Left renal pelvis (tissue), 4 donors: ENCODE data around the gene PTPN11. TPM values are rescaled to one million over a fixed set of nuclear protein-coding genes. Genes with fewer than 3 reads are reported as not detected.
"Not testable (repeated sequence)": the region's sequence is repeated elsewhere in the genome, so short reads cannot be mapped to it uniquely, and the experiment has no call there.

Experiments
- DNase-seq, 4 donors: peaks; one replicate each; pipeline ENCODE4 v3.0.0-alpha.2; 2013; ENCODE audit warnings: low read depth in 4 of 4, low spot score in 3 of 4
- polyA plus RNA-seq, 4 donors: library from polyadenylated mRNA; unstranded; fragments of 120-200 nt; gene quantifications; one replicate each; pipeline ENCODE4 v1.2.1, GENCODE V29; 2013; ENCODE audit not compliant: insufficient read length in 4 of 4

Gene PTPN11
- polyA plus RNA-seq, 4 donors: 66.2 to 95.4 (median 78.4) TPM

DNA sequence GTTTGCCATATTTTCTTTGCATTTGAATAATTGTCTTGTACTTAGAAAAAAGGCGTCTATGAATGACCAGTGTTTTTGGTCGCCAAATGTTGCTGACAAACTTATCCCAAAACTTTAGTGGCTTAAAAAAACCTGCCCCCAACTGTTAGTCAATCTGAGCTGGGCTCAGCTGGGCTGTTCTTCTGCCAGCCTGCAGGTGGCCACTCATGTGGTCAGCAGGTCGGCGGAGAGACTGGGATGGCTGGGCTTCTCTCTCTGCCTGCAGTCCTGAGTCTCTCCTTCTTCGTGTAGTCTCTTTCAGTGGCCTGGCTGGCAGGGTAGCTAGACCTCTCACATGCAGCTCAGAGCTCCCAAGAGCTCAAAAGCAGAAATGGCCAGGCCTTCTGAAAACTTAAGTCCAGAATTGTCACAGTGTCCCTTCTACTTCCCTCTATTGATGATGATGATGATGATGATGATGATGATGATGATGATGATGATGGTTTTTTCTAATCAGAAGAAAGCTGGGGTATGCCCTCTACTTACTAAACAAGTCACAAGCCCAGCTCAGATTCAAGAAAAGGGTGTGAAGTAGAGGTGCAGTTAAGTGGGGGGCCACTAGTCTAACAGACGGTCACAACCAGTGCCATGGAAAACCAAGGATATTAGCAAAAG lies 87.9 kb downstream of the PTPN11 start:
- no peak for DNase-seq

DNA sequence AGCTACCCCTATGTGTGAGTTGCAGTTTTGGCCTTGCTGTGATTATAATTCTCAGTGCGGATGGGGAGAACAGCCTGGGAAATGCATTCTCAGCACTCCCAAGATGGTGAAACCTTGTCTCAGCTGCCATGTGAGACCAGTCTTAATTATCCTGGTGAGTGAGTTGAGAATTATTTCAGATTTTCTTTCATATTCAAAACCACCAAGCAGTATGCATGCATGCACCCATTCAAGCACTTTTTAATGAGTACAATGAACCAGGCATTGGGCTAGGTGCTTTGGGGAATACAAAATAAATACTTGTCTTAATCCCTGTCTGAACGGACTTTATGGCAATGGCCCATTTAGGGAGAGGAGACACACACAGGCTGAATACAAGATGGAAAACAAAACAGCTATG lies 94.7 kb downstream of the PTPN11 start:
- DNase-seq: no peak

DNA sequence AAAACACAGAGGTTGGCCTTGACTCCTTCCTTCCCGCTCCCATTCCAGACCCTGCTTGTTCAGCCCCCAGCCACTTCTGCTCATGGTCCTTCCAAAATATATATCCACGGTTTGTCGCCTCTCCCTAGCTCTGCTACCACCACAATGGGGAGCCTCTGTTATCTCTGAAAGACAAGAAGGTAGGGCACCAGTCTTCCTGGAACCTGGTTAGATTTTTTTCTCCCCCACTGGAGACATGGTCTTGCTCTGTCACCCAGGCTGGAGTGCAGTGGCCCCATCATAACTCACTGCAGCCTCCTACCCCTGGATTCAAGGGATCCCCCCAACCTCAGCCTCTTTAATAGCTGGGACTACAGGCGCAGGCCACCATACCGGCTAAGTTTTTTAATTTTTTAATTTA lies 95.7 kb downstream of the PTPN11 start:
- DNase-seq: no peak

DNA sequence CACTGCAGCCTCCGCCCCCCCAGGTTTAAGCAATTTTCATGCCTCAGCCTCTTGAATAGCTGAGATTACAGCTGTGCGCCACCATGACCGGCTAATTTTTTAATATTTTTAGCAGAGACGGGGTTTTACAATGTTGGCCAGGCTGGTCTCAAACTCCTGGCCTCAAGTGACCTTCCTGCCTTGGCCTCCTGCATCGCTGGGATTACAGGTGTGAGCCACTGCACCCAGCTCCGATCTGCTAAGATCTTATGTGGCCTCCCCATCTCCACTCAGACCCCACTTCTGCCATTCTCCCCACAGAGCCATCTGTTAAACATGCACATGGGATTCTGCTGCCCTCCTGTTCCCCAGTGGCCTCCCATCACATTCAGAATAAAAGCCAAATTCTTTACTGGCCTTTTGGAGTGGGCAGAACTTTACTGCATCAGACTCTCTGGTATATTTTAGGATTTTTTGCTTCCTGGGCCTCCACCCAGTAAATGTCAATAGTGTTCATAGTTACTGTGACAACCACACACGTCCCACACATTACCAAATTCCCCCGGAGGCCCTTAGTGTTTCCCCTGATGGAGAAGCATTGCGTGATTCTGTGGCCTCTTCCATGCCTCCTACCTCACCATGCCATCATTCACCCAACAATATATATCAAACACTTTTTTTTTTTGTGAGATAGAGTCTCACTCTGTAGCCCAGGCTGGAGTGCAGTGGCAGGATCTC lies 96.3 kb downstream of the PTPN11 start:
- no peak for DNase-seq

DNA sequence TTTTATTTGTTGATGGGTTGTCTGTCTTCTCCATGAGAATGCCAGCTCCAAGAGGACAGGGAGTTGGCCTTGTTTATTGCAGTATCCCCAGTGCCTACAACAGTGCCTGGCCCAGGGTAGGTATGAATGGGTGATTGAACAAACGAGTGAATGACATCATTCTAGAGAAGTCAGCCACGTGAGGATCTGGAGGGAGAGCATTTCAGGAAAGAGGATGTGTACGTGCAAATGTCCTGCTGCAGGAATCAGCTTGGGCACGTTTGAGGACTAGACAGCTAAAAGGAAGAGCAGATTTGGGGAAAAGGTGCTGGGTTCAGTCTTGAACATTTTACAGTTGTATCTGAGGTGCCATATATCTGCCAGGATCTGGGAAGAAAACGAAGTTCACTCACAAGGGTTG lies 97.1 kb downstream of the PTPN11 start:
- no peak for DNase-seq

DNA sequence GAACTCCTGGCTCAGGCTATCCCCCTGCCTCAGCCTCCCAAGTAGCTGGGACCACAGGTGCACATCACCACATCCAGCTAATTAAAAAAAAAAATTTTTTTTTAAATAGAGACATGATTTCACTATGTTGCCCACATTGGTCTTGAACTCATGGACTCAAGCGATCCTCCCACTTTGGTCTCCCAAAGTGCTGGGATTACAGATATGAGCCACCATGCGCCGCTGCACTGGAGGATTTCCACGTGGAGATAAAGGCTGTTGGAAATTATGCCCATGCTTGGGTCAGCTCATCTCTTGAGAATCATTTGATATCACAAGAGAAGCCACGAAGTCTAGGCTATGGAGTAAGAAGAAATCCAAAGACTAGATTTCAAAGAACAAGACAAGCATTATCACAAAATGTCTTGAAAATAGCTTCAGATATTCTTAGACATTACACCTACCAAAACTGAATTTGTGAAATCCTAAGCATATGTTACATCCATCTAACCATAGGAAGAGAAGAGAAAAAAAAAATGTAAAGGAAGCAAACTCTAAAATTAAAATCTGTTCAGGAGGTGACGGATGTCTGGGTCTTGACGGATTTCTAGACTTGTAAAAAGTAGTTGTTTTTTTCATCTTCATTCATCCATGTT lies 99.1 kb downstream of the PTPN11 start:
- DNase-seq: no peak

DNA sequence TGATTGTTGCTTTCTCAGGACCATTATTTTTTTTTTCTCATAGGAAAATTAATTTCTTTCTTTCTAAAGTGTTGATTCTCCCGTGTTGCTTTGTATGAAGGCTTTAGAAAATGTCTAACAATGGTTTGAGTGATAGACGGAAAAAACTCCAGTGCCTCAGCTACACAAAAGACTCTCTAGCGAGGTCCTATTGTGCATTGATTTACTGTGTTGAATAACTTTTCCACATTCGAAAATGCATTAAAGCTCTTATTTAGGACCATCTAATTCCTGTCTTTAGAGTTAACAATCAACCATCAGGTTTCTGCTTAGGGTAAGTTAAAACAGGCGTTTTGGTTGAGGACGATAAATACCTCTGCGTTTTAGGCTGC lies 99.6 kb downstream of the PTPN11 start:
- DNase-seq: no peak

DNA sequence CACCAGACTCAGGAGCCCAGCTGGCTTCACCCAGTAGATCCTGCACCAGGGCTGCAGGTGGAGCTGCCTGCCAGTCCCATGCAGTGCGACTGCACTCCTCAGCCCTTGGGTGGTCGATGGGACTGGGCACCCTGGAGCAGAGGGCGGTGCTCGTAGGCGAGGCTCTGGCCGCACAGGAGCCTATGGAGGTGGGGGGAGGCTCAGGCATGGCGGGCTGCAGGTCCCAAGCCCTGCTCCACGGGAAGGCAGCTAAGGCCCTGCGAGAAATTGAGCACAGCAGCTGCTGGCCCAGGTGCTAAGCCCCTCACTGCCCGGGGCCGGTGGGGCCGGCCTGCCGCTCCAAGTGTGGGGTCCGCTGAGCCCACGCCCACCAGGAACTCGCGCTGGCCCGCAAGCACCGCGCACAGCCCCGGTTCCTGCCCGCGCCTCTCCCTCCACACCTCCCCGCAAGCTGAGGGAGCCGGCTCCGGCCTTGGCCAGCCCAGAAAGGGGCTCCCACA lies 101.1 kb downstream of the PTPN11 start:
- not testable (repeated sequence) for DNase-seq

DNA sequence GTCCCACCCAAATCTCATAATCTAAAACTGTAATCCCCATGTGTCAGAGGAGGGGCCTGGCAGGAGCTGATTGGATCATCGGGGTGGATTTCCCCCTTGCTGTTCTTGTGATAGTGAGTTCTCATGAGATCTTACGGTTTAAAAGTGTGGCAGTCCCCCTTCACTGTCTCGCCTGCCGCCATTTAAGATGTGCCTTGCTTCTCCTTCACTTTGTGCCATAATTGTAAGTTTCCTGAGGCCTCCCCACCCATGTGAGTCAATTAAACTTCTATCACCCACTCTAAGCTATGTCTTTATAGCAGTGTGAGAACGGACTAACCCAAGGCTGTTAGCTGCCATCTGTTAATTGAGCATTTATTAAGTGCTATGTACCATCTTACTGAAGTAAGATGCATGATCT lies 105.1 kb downstream of the PTPN11 start:
- no peak for DNase-seq

DNA sequence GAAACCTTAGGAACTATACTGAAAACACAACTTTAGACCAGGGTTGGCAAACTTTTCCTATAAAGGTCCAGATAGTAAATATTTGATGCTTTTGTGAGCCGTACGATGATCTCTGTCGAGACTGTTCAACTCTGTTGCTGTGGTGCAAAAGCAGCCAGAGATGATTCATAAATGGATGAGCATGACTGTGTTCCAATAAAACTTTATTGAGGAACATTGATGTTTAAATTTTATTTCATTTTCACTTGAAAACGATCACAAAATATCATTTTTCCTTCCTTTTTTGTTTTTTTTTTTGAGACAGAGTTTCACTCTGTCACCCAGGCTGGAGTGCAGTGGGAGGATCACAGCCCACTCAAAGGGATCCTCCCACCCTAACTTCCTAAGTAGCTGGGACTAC lies 105.5 kb downstream of the PTPN11 start:
- no peak for DNase-seq

DNA sequence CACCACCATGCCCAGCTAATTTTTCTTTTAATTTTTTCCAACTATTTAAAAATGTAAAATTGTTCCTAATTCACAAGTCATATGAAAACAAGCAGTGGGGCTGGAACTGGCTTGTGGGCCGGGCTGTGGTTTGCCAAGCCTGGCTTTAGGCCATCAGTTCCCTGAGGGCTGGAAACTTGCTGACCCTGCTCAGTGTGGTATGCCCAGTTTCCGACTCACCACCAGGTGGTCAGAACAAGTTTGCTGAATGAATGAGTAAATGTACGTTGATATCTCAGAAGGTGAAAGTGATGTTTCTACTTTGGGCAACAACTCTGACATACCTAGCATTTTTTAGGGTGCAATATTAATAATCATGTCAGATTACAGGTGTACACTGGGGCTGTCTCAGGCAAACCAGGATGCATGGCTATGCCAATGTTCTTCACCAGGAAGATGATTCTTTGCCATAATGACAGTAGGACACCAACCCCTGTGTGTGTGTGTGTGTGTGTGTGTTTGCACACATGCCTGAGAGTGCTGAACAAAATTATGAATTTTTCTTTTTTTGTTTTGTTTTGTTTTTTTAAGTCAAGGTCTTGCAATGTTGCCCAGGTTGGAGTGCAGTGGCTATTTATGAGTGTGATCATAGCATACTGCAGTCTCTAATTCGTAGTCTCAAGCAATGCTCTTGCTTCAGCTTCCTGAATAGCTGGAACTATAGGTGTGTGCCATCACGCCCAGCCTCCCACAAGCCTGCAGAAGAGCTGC lies 106.1 kb downstream of the PTPN11 start:
- no peak for DNase-seq

DNA sequence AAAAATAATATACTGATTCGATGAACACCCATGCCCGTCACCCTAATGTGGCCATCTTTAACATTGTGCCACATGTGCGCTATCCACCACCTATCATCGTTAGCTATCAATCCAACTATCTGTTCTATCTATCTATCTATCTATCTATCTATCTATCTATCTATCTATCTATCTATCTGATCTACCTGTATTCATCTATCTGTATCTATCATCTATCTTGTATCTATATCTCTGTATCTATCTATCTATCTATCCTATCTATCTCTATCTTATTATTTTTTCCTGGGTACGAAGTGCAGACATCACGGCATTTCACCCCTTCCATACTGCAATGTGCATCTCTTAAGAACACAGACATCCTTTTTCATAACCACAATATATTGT lies 106.7 kb downstream of the PTPN11 start:
- no peak for DNase-seq

DNA sequence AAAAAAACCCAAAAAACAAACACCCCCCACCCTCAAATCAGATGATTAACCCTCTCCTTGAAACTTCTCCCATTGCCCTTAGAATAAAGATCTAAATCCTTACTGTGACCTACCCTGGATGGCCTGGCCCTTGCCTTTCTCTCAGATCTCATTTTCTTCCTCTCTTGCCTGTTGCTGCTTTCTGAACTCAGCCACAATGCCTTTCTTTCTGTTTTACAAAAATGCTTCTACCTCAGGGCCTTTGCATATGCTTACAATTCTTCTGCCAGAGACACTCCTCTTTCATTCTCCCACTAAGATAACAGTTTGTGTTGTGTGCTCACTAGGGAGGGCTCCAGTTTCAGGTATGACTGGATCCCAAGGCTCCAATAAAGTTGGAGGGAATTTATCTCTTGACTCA lies 108.3 kb downstream of the PTPN11 start:
- no peak for DNase-seq

DNA sequence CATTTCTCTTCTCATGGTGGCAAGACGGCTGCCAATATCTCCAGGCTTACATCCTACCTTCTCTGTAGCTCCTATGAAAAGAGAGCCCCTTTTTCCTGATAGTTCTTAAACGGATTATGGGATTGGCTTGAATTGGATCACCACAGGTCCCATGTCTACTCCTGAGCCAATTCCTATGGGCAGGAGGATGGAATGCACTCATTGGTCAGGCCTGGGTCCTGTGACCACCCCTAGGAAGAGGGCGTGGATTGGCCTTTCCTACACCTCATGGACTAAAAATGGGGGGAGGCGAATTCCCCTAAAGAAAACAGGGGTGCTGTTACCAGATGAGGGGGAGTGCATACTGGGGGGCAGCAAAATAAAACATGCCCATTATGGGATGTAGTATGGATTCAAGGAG lies 108.8 kb downstream of the PTPN11 start:
- no peak for DNase-seq

DNA sequence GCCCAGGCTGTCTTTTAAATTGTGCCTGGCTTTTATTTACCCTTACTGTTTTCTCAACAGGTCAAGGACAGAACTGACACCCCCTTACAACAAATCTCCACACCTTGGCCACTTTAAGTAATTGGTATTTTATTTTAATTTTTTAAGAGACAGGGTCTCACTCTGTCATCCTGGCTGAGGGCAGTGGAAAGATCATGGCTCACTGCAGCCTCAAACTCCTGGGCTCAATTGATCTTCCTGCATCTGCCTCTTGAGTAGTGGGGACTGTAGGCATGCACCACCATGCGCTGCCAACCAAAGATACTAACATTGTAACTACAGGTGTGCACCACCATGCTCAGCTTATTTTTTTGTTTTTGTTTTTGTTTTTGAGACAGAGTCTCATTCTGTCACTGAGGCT lies 109.8 kb downstream of the PTPN11 start:
- DNase-seq: no peak

DNA sequence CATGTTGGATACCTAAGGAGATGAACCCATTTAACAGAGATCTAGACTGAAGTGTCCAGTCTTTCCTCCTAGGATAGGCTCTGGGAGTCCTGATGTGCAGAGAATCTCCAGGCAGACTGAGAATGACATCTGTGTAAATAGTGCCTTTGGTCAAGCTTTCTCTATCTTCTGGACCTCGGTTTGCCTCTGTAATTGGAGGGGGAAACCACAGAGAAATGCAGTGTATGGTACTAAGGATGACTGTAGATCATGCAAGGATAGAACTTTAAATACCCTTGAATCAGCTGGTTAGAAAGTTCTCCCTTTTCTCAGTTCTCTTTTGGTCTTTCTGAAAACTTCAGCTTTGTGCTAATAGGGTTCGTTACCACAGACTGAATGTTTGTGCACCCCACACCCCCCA lies 112.2 kb downstream of the PTPN11 start:
- DNase-seq: no peak

DNA sequence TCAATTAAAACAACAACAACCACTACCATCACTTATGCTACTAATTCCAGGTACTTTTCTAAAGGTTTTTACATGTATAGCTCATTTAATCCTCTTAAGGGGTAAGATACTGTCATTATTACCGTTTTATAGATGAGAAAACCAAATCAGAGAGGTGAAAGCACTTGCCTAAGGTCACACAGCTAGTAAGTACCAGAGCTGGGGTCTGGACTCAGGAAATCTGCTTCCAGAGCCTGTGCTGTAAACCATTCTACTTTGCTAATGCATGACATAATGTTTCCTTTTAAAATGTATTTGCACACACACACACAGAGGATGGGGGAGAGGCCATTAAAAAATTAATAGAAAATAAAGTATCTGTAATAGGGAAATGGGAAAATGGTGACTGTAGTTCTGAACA lies 113.4 kb downstream of the PTPN11 start:
- no peak for DNase-seq

DNA sequence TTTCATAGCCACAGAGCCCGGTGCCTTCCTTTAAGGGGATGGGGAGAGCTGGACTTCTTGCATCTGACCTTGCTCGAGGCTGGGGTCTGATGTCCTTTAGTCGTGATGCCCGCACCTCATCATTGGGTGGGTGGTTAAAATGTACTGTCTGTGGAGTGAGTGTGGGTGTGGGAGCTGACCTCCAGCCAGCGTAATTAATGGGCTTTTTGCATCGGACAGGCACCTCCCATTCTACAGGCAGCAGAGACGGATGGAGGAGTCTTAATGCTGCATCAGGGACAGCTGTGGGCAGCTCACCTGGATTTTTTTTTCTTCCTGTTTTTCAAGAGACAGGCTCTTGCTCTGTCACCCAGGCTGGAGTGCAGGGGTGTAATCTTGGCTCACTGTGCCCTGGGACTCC lies 114.8 kb downstream of the PTPN11 start:
- DNase-seq: no peak

DNA sequence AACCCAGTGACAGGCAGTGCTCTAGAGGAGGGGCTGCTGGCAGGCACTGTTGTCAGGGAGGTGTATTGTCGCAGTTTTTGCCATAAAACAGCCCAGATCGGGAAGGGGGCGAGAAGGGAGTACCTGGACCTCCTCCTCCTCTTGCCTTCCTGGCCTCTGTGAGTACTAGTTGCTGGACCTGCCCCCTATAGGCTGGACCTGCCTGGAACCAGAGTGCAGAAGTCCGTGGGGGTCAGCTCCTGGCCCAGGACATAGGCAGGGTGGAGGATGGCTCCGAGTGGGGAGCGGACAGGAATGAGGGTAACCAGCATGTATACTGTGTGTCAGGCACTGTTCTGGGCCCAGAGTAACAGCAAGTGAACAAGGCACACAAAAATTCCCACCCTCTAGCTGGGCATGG lies 116.3 kb downstream of the PTPN11 start:
- no peak for DNase-seq

DNA sequence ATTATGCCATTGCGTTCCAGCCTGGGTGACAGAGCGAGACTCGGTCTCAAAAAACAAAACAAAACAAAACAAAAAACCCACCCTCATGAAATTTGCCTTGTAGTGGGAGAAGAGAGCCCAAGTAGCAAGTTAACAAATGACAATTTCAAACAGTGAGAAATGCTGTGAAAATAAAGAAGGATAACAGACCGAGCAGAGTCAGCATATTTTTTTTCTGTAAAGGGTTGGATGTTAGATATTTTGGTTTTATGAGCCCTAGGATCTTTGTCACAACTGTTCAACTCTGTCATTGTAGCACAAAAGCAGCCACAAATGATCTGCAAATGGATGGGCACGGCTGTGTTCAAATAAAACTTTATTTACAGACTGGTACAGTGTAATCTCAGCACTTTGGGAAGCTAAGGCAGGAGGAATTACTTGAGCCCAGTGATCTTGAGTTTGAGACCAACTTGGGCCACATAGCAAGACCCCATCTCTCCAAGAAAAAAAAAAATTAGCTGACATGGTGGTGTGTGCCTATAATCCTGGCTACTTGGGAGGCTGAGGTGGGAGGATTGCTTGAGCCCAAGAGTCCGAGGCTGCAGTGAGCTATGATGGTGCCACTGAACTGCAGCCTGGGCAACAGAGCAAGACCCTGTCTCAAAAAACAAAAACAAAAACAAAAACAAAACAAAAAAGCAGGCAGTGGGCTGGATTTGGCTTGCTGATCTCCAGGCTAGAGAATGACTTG lies 117.1 kb downstream of the PTPN11 start:
- DNase-seq: no peak

DNA sequence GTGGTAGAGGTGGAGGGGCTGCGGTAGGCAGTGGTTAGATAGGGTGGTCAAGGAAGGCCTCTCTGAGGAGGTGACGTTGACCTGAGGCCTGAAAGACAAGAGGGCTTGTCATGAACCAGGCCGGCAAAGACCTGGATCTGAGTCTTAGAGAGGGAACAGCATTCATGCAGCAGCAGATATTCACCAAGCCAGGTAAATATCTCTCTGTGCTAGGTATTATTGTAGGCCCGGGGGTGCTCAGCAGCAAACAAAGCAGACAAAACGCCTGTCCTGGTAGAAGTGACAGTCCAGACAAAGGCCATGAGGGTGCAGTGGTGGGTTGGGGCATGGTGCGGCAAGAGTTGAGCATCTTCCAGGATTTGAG lies 117.6 kb downstream of the PTPN11 start:
- no peak for DNase-seq
